WTC11 (cell line): Measurements from ENCODE around the gene ZP4. TPM values are rescaled to one million over a fixed set of nuclear protein-coding genes. Genes with fewer than 3 reads are reported as not detected.

ENCODE experiments used
- ATAC-seq: fragments of 200-7000 bp; cut with Tn5 transposase; 2 replicates; pipeline ENCODE4 v1.10.0; 2021; ENCODE audit warnings: mild to moderate bottlenecking, moderate library complexity
- CTCF ChIA-PET: fragments of 300-600 bp; sonication (Branson Sonifier 250); formaldehyde crosslinking; loops from one replicate; lab custom pipeline; 2021; ENCODE audit warnings: antibody characterized with exemption; lab: Charles Lee
- POLR2A ChIA-PET: fragments of 350-600 bp; sonication (Branson Sonifier 250); formaldehyde crosslinking; loops from one replicate; lab custom pipeline; 2021; ENCODE audit warnings: antibody characterized with exemption; lab: Charles Lee
- DNase-seq: peaks from one replicate; pipeline ENCODE4 v3.0.0; 2021; ENCODE audit warnings: low spot score
- H3K27ac Mint-ChIP-seq: 2 replicates; pipeline ENCODE4 v1.8.0; 2021; ENCODE audit warnings: mixed read lengths
- H3K27me3 Mint-ChIP-seq: 2 replicates; pipeline ENCODE4 v1.8.0; 2021; ENCODE audit warnings: low read depth, mild to moderate bottlenecking, moderate library complexity, mixed read lengths
- H3K36me3 Mint-ChIP-seq: 2 replicates; pipeline ENCODE4 v1.8.0; 2021; ENCODE audit warnings: mixed read lengths
- H3K4me1 Mint-ChIP-seq: 2 replicates; pipeline ENCODE4 v1.8.0; 2022; ENCODE audit warnings: mixed read lengths
- H3K4me3 Mint-ChIP-seq: 2 replicates; pipeline ENCODE4 v1.8.0; 2021; ENCODE audit warnings: mild to moderate bottlenecking, moderate library complexity, mixed read lengths
- H3K9me3 Mint-ChIP-seq: 2 replicates; pipeline ENCODE4 v1.8.0; 2021; ENCODE audit warnings: mixed read lengths
- ATF2 ChIP-seq: sonication (generic); formaldehyde crosslinking; IDR thresholded peaks from 2 replicates; pipeline ENCODE4 v1.8.1; 2022; ENCODE audit warnings: low read depth, missing genetic modification reagents, borderline replicate concordance
- CBFB ChIP-seq: sonication (generic); formaldehyde crosslinking; IDR thresholded peaks from 2 replicates; pipeline ENCODE4 v1.8.1; 2022; ENCODE audit warnings: mild to moderate bottlenecking, low read depth, missing genetic modification reagents
- FOXP4 ChIP-seq: sonication (generic); formaldehyde crosslinking; IDR thresholded peaks from 2 replicates; pipeline ENCODE4 v1.8.0; 2022; ENCODE audit warnings: mild to moderate bottlenecking, missing genetic modification reagents
- IRF1 ChIP-seq: sonication (generic); formaldehyde crosslinking; IDR thresholded peaks from 2 replicates; pipeline ENCODE4 v1.8.0; 2023; ENCODE audit warnings: missing genetic modification reagents
- NFYB ChIP-seq: sonication (generic); formaldehyde crosslinking; conservative IDR thresholded peaks from 2 replicates; pipeline ENCODE4 v1.8.0; 2022; ENCODE audit warnings: low read depth, missing genetic modification reagents
- SOX15 ChIP-seq: fragments of 250-450 bp; sonication (Bioruptor Pico); IDR thresholded peaks from 2 replicates; pipeline ENCODE4 v1.9.0; 2021; ENCODE audit warnings: mild to moderate bottlenecking
- SP1 ChIP-seq: sonication (generic); formaldehyde crosslinking; conservative IDR thresholded peaks from 2 replicates; pipeline ENCODE4 v1.8.1; 2022; ENCODE audit warnings: missing genetic modification reagents
- TP53 ChIP-seq: sonication (generic); formaldehyde crosslinking; IDR thresholded peaks from 2 replicates; pipeline ENCODE4 v1.8.1; 2023; ENCODE audit warnings: mild to moderate bottlenecking, missing genetic modification reagents
- ZMAT4 ChIP-seq: fragments of 250-450 bp; sonication (Bioruptor Pico); IDR thresholded peaks from 2 replicates; pipeline ENCODE4 v1.9.0; 2021; ENCODE audit warnings: mild to moderate bottlenecking
- ZNF121 ChIP-seq: sonication (generic); formaldehyde crosslinking; IDR thresholded peaks from 2 replicates; pipeline ENCODE4 v1.8.0; 2023; ENCODE audit warnings: missing genetic modification reagents
- ZNF512 ChIP-seq: sonication (generic); formaldehyde crosslinking; IDR thresholded peaks from 2 replicates; pipeline ENCODE4 v1.8.1; 2022; ENCODE audit warnings: missing genetic modification reagents, borderline replicate concordance
- total RNA-seq: library from RNA; stranded (reverse); gene quantifications from 3 replicates; pipeline ENCODE4 v1.2.3, GENCODE V29; 2021
- TF ChIP-seq, protein P1 (sequence below): fragments of 250-450 bp; sonication (Bioruptor Pico); IDR thresholded peaks from 2 replicates; pipeline ENCODE4 v1.9.0; 2021; ENCODE audit warnings: moderate library complexity, mild to moderate bottlenecking, inconsistent platforms, borderline replicate concordance
- TF ChIP-seq, protein P2 (sequence below): sonication (generic); formaldehyde crosslinking; IDR thresholded peaks from 2 replicates; pipeline ENCODE4 v1.8.0; 2022; ENCODE audit warnings: missing genetic modification reagents
- TF ChIP-seq, protein P3 (sequence below): fragments of 250-450 bp; sonication (Bioruptor Pico); IDR thresholded peaks from 2 replicates; pipeline ENCODE4 v1.9.0; 2021; ENCODE audit warnings: mild to moderate bottlenecking

The ZP4 gene
- total RNA-seq, 1 experiment from 2014 or later = not detected

- ChIA-PET CTCF (no interaction called here), POLR2A (no interaction called here)
- Mint-ChIP-seq H3K9me3 (peaks cover 3% of the 10 kb centered on the region), H3K27ac (no peak overlapping the region), H3K36me3 (no peaks in the 10 kb centered on the region), H3K27me3 (no peaks in the 10 kb centered on the region), H3K4me3 (no peak overlapping the region), H3K4me1 (peaks cover 15% of the 10 kb centered on the region)
- ATAC-seq (no peak), DNase-seq (no peak)
- TF ChIP-seq IRF1 (CRISPR knock-in tag) (no peak), ZMAT4 (no peak), ZNF121 (CRISPR knock-in tag) (no peak)
- TF ChIP-seq, protein P1, sequence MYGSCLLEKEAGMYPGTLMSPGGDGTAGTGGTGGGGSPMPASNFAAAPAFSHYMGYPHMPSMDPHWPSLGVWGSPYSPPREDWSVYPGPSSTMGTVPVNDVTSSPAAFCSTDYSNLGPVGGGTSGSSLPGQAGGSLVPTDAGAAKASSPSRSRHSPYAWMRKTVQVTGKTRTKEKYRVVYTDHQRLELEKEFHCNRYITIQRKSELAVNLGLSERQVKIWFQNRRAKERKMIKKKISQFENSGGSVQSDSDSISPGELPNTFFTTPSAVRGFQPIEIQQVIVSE = no peak
- TF ChIP-seq, protein P2, sequence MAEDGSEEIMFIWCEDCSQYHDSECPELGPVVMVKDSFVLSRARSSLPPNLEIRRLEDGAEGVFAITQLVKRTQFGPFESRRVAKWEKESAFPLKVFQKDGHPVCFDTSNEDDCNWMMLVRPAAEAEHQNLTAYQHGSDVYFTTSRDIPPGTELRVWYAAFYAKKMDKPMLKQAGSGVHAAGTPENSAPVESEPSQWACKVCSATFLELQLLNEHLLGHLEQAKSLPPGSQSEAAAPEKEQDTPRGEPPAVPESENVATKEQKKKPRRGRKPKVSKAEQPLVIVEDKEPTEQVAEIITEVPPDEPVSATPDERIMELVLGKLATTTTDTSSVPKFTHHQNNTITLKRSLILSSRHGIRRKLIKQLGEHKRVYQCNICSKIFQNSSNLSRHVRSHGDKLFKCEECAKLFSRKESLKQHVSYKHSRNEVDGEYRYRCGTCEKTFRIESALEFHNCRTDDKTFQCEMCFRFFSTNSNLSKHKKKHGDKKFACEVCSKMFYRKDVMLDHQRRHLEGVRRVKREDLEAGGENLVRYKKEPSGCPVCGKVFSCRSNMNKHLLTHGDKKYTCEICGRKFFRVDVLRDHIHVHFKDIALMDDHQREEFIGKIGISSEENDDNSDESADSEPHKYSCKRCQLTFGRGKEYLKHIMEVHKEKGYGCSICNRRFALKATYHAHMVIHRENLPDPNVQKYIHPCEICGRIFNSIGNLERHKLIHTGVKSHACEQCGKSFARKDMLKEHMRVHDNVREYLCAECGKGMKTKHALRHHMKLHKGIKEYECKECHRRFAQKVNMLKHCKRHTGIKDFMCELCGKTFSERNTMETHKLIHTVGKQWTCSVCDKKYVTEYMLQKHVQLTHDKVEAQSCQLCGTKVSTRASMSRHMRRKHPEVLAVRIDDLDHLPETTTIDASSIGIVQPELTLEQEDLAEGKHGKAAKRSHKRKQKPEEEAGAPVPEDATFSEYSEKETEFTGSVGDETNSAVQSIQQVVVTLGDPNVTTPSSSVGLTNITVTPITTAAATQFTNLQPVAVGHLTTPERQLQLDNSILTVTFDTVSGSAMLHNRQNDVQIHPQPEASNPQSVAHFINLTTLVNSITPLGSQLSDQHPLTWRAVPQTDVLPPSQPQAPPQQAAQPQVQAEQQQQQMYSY (CRISPR knock-in tag) = no peak
Observed at GRCh38 chr1:237903961-237904360, 13.2 kb upstream of the ZP4 start.

DNA sequence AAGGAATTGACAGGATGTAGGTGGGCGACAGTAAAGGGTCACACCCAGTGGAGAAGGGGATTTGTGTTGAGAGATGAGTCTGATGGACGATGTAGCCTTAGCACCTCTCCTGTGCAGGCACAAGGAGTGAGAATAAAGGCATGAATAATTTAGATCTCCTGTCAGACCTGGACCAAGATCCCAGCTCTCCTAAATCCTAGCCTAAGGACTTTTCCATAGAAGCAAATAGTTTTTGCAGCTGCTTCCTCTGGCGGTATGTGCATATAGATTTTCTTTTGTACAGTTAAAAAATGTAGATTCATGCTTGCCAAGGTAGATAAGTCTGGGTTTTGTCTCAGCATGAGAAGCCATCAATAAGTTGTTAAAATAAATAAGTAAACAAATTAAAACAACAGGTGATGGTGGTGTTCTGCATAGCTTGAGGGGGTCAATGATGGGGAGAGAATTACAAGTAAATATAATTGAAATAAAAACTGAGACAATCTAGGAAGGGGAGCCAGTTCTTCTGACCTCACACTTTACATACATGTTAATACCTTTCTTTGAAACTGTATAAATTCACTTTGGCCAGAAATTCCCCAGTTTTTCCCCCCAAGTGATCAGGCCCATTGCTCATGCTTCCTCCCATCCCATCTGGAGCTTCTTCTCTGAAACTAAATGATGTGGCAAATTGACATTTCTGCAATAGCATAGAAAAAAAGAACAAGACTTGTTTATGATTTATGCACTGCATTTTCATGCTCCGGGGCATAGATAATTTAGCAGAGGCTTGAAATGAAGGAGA, 12.4 kb upstream of the ZP4 start:
- Mint-ChIP-seq H3K36me3 (no peaks in the 10 kb centered on the region), H3K9me3 (no peaks in the 10 kb centered on the region), H3K27ac (no peak overlapping the region), H3K27me3 (no peaks in the 10 kb centered on the region), H3K4me1 (peaks cover 19% of the 10 kb centered on the region), H3K4me3 (no peak overlapping the region)
- ChIA-PET CTCF (no interaction called here), POLR2A (no interaction called here)
- DNase-seq (no peak), ATAC-seq (no peak)
- TF ChIP-seq FOXP4 (CRISPR knock-in tag) (no peak), TP53 (CRISPR knock-in tag) (no peak), NFYB (no peak), SOX15 (CRISPR knock-in tag) (no peak), SP1 (CRISPR knock-in tag) (no peak), ATF2 (CRISPR knock-in tag) (no peak), CBFB (CRISPR knock-in tag) (no peak), ZNF512 (no peak)
- TF ChIP-seq, protein P3, sequence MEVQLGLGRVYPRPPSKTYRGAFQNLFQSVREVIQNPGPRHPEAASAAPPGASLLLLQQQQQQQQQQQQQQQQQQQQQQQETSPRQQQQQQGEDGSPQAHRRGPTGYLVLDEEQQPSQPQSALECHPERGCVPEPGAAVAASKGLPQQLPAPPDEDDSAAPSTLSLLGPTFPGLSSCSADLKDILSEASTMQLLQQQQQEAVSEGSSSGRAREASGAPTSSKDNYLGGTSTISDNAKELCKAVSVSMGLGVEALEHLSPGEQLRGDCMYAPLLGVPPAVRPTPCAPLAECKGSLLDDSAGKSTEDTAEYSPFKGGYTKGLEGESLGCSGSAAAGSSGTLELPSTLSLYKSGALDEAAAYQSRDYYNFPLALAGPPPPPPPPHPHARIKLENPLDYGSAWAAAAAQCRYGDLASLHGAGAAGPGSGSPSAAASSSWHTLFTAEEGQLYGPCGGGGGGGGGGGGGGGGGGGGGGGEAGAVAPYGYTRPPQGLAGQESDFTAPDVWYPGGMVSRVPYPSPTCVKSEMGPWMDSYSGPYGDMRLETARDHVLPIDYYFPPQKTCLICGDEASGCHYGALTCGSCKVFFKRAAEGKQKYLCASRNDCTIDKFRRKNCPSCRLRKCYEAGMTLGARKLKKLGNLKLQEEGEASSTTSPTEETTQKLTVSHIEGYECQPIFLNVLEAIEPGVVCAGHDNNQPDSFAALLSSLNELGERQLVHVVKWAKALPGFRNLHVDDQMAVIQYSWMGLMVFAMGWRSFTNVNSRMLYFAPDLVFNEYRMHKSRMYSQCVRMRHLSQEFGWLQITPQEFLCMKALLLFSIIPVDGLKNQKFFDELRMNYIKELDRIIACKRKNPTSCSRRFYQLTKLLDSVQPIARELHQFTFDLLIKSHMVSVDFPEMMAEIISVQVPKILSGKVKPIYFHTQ (CRISPR knock-in tag) = no peak
